Mesodermal cell (in vitro differentiated cells): Measurements from ENCODE around the gene TRIM50.

ENCODE experiments used
- H3K27ac ChIP-seq: 2 replicates; pipeline ENCODE4 v1.7.0; 2013; ENCODE audit warnings: mild to moderate bottlenecking, low read depth, low read length, moderate library complexity; ENCODE audit not compliant: severe bottlenecking
- H3K36me3 ChIP-seq: 2 replicates; pipeline ENCODE4 v1.7.1; 2013; ENCODE audit warnings: mild to moderate bottlenecking, low read length, moderate library complexity; ENCODE audit not compliant: control insufficient read depth, insufficient read depth
- H3K4me1 ChIP-seq: one replicate; pipeline ENCODE4 v1.7.1; 2013; ENCODE audit warnings: mild to moderate bottlenecking, low read length; ENCODE audit not compliant: insufficient read depth, control insufficient read depth, poor library complexity, severe bottlenecking
- H3K4me3 ChIP-seq: 2 replicates; pipeline ENCODE4 v1.7.0; 2013; ENCODE audit warnings: low read length, control low read depth, mild to moderate bottlenecking; ENCODE audit not compliant: insufficient read depth, poor library complexity, severe bottlenecking; ENCODE audit errors: extremely low read depth
- H3K9me3 ChIP-seq: 2 replicates; pipeline ENCODE4 v1.7.1; 2013; ENCODE audit warnings: mild to moderate bottlenecking, low read length, moderate library complexity; ENCODE audit not compliant: control insufficient read depth
- WGBS, 2 experiments: methylation state at CpG; one replicate each; pipeline ENCODE4 v1.1.5; 2013; ENCODE audit warnings: missing lambda C conversion rate in 2 of 2; ENCODE audit not compliant: insufficient coverage in 2 of 2; 5-methylcytosine and 5-hydroxymethylcytosine counted together

Gene TRIM50

GRCh38 chr7:73350306-73351068 lies 22.6 kb upstream of the TRIM50 start:
- Histone ChIP-seq H3K27ac (no peak overlapping the region), H3K36me3 (no peaks in the 10 kb centered on the region), H3K9me3 (peaks cover 17% of the 10 kb centered on the region), H3K4me3 (no peak overlapping the region), H3K4me1 (peaks cover 8% of the 10 kb centered on the region)
- WGBS, 2 experiments = 81 to 97% methylated on average over 6 to 7 of the region's 12 CpGs

GRCh38 chr7:73349763-73350162 lies 21.9 kb upstream of the TRIM50 start:
- 88 to 95% methylated on average over 4 of the region's 6 CpGs for WGBS, 2 experiments
- H3K36me3 ChIP-seq = no peaks in the 10 kb centered on the region
- H3K9me3 ChIP-seq = peaks cover 17% of the 10 kb centered on the region
- H3K4me1 ChIP-seq = peaks cover 8% of the 10 kb centered on the region
- no peak overlapping the region for H3K27ac ChIP-seq
- no peak overlapping the region for H3K4me3 ChIP-seq

- no peak overlapping the region for H3K4me3 ChIP-seq
- H3K36me3 ChIP-seq = no peaks in the 10 kb centered on the region
- H3K27ac ChIP-seq = no peak overlapping the region
- H3K4me1 ChIP-seq = peaks cover 9% of the 10 kb centered on the region
- WGBS, 2 experiments = 67 to 70% methylated on average over 7 to 8 of the region's 8 CpGs
- H3K9me3 ChIP-seq = no peaks in the 10 kb centered on the region
Observed at GRCh38 chr7:73345951-73346350, 18.1 kb upstream of the TRIM50 start.

GRCh38 chr7:73345538-73345937 lies 17.7 kb upstream of the TRIM50 start:
- H3K27ac ChIP-seq = no peak overlapping the region
- no peaks in the 10 kb centered on the region for H3K9me3 ChIP-seq
- no peaks in the 10 kb centered on the region for H3K36me3 ChIP-seq
- no peak overlapping the region for H3K4me3 ChIP-seq
- H3K4me1 ChIP-seq = peaks cover 9% of the 10 kb centered on the region
- WGBS, 2 experiments = 80 to 88% methylated on average over 4 of the region's 4 CpGs

GRCh38 chr7:73343671-73344380 lies 15.9 kb upstream of the TRIM50 start:
- H3K4me3 ChIP-seq = no peak overlapping the region
- peaks cover 9% of the 10 kb centered on the region for H3K4me1 ChIP-seq
- no peak overlapping the region for H3K27ac ChIP-seq
- no peaks in the 10 kb centered on the region for H3K36me3 ChIP-seq
- H3K9me3 ChIP-seq = no peaks in the 10 kb centered on the region
- WGBS, 2 experiments = 88 to 92% methylated on average over 6 to 7 of the region's 7 CpGs

- Histone ChIP-seq H3K9me3 (no peaks in the 10 kb centered on the region), H3K4me3 (no peak overlapping the region), H3K4me1 (peaks cover 9% of the 10 kb centered on the region), H3K27ac (peak overlapping the region; percentile 63), H3K36me3 (no peaks in the 10 kb centered on the region)
- 58 to 68% methylated on average over 8 of the region's 8 CpGs for WGBS, 2 experiments
Observed at GRCh38 chr7:73342645-73343044, 14.8 kb upstream of the TRIM50 start.

- no peaks in the 10 kb centered on the region for H3K36me3 ChIP-seq
- no peak overlapping the region for H3K4me3 ChIP-seq
- peak overlapping the region; percentile 63 for H3K27ac ChIP-seq
- no peaks in the 10 kb centered on the region for H3K9me3 ChIP-seq
- WGBS, 2 experiments = 84 to 89% methylated on average over 7 of the region's 8 CpGs
- peaks cover 9% of the 10 kb centered on the region for H3K4me1 ChIP-seq
Observed at GRCh38 chr7:73341877-73342276, 14.0 kb upstream of the TRIM50 start.

GRCh38 chr7:73340514-73340913 lies 12.6 kb upstream of the TRIM50 start:
- Histone ChIP-seq H3K4me3 (no peak overlapping the region), H3K4me1 (peaks cover 9% of the 10 kb centered on the region), H3K36me3 (no peaks in the 10 kb centered on the region), H3K9me3 (no peaks in the 10 kb centered on the region), H3K27ac (no peak overlapping the region)
- WGBS, 2 experiments = 86 to 89% methylated on average over 5 of the region's 7 CpGs

GRCh38 chr7:73338321-73338720 lies 10.4 kb upstream of the TRIM50 start:
- H3K27ac ChIP-seq = no peak overlapping the region
- H3K36me3 ChIP-seq = no peaks in the 10 kb centered on the region
- no peaks in the 10 kb centered on the region for H3K9me3 ChIP-seq
- H3K4me3 ChIP-seq = no peak overlapping the region
- H3K4me1 ChIP-seq = peaks cover 9% of the 10 kb centered on the region
- 97 to 100% methylated on average over 1 to 6 of the region's 10 CpGs for WGBS, 2 experiments

- 93 to 98% methylated on average over 5 of the region's 6 CpGs for WGBS, 2 experiments
Observed at GRCh38 chr7:73332447-73332846, 4.6 kb upstream of the TRIM50 start.

GRCh38 chr7:73330772-73331171 lies 2.9 kb upstream of the TRIM50 start:
- Histone ChIP-seq H3K36me3 (no peaks in the 10 kb centered on the region), H3K4me1 (peaks cover 13% of the 10 kb centered on the region), H3K27ac (peak overlapping the region; percentile 33), H3K9me3 (no peaks in the 10 kb centered on the region), H3K4me3 (no peak overlapping the region)
- WGBS, 2 experiments = 68 to 81% methylated on average over 4 of the region's 6 CpGs

More at GRCh38 chr7:73332447-73332846, 4.6 kb upstream of the TRIM50 start:
- Histone ChIP-seq H3K9me3 (no peaks in the 10 kb centered on the region), H3K4me3 (no peak overlapping the region), H3K4me1 (peaks cover 13% of the 10 kb centered on the region), H3K27ac (no peak overlapping the region), H3K36me3 (no peaks in the 10 kb centered on the region)
